Parathyroid adenoma (tissue), 2 donors: ENCODE data around the gene USF2.

ENCODE experiments used
- H2AFZ ChIP-seq: fragments of 300-600 bp; sonication (generic); one replicate; pipeline ENCODE4 v1.7.0; 2017; ENCODE audit warnings: antibody characterized with exemption, mild to moderate bottlenecking
- H3K27ac ChIP-seq: fragments of 300-600 bp; sonication (generic); one replicate; pipeline ENCODE4 v1.7.0; 2017
- H3K27me3 ChIP-seq: fragments of 300-600 bp; sonication (generic); one replicate; pipeline ENCODE4 v1.7.0; 2017; ENCODE audit warnings: low read length; ENCODE audit not compliant: control insufficient read depth, insufficient read depth
- H3K36me3 ChIP-seq: fragments of 300-600 bp; sonication (generic); one replicate; pipeline ENCODE4 v1.7.0; 2017; ENCODE audit warnings: low read length; ENCODE audit not compliant: control insufficient read depth, insufficient read depth
- H3K4me1 ChIP-seq: fragments of 300-600 bp; sonication (generic); one replicate; pipeline ENCODE4 v1.7.0; 2017; ENCODE audit warnings: control low read depth
- H3K4me2 ChIP-seq: fragments of 300-600 bp; sonication (generic); one replicate; pipeline ENCODE4 v1.7.0; 2017; ENCODE audit warnings: low read length
- H3K4me3 ChIP-seq: fragments of 300-600 bp; sonication (generic); one replicate; pipeline ENCODE4 v1.7.0; 2017; ENCODE audit warnings: low read depth, low read length
- H3K79me2 ChIP-seq: fragments of 300-600 bp; sonication (generic); one replicate; pipeline ENCODE4 v1.7.0; 2017; ENCODE audit warnings: control low read depth
- H3K9ac ChIP-seq: fragments of 300-600 bp; sonication (generic); one replicate; pipeline ENCODE4 v1.7.0; 2017; ENCODE audit warnings: mild to moderate bottlenecking
- H3K9me3 ChIP-seq: fragments of 300-600 bp; sonication (generic); one replicate; pipeline ENCODE4 v1.7.0; 2017; ENCODE audit warnings: low read length; ENCODE audit not compliant: control insufficient read depth
- TF ChIP-seq, protein P1 (sequence below): fragments of 300-600 bp; sonication (generic); IDR thresholded peaks from one replicate; pipeline ENCODE4 v1.7.0; 2017; ENCODE audit warnings: antibody characterized with exemption, mild to moderate bottlenecking
- donor health status: primary hyperparathyroidism.

USF2 gene

DNA sequence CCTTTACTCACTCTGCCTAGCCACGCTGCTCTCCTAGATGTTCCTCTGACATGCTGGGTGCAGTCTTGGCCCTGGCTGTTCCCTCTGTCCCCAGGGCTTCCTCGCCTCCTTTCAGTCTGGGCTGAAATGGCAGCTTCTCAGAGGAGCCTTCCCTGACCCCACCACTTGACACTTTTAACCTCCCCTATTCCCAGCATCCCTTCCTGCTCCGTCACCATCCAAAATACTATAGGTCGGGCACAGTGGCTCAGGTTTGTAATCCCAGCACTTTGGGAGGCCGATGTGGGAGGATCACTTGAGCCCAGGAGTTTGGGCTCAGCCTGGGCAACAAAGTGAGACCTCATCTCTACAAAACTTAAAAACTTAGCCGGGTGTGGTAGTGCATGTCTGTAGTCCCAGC, 42.8 kb upstream of the USF2 start:
- no peak overlapping the region for H3K27ac ChIP-seq
- no peaks in the 10 kb centered on the region for H3K36me3 ChIP-seq
- H3K9me3 ChIP-seq = no peaks in the 10 kb centered on the region
- H3K4me3 ChIP-seq = no peak overlapping the region
- no peaks in the 10 kb centered on the region for H3K4me1 ChIP-seq
- no peak overlapping the region for H3K9ac ChIP-seq
- no peaks in the 10 kb centered on the region for H3K27me3 ChIP-seq
- H2AFZ ChIP-seq = no peak overlapping the region
- H3K4me2 ChIP-seq = no peak overlapping the region
- TF ChIP-seq, protein P1, sequence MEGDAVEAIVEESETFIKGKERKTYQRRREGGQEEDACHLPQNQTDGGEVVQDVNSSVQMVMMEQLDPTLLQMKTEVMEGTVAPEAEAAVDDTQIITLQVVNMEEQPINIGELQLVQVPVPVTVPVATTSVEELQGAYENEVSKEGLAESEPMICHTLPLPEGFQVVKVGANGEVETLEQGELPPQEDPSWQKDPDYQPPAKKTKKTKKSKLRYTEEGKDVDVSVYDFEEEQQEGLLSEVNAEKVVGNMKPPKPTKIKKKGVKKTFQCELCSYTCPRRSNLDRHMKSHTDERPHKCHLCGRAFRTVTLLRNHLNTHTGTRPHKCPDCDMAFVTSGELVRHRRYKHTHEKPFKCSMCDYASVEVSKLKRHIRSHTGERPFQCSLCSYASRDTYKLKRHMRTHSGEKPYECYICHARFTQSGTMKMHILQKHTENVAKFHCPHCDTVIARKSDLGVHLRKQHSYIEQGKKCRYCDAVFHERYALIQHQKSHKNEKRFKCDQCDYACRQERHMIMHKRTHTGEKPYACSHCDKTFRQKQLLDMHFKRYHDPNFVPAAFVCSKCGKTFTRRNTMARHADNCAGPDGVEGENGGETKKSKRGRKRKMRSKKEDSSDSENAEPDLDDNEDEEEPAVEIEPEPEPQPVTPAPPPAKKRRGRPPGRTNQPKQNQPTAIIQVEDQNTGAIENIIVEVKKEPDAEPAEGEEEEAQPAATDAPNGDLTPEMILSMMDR = no peak
- no peaks in the 10 kb centered on the region for H3K79me2 ChIP-seq

DNA sequence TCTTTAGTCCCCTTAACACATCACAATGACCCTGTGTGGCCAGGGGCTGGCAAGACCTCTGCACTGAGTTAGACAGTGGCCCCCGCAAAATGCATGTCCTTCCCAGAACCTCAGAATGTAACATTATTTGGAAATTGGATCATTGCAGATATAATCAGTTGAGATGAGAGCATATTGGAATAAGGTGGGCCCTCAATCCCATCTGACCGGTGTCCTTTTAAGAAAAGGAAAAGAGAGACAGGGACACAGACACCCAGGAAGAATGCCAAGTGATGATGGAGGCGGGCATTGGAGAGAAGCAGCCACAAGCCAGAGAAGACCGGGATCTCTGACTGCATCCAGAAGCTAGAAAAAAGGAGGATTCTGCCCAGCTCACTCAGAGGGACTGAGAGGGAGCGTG, 42.0 kb upstream of the USF2 start:
- Histone ChIP-seq H3K36me3 (no peaks in the 10 kb centered on the region), H2AFZ (no peak overlapping the region), H3K27me3 (no peaks in the 10 kb centered on the region), H3K9me3 (no peaks in the 10 kb centered on the region), H3K27ac (no peak overlapping the region), H3K9ac (no peak overlapping the region), H3K79me2 (no peaks in the 10 kb centered on the region), H3K4me2 (no peak overlapping the region), H3K4me1 (no peaks in the 10 kb centered on the region), H3K4me3 (no peak overlapping the region)
- TF ChIP-seq, protein P1 = no peak

DNA sequence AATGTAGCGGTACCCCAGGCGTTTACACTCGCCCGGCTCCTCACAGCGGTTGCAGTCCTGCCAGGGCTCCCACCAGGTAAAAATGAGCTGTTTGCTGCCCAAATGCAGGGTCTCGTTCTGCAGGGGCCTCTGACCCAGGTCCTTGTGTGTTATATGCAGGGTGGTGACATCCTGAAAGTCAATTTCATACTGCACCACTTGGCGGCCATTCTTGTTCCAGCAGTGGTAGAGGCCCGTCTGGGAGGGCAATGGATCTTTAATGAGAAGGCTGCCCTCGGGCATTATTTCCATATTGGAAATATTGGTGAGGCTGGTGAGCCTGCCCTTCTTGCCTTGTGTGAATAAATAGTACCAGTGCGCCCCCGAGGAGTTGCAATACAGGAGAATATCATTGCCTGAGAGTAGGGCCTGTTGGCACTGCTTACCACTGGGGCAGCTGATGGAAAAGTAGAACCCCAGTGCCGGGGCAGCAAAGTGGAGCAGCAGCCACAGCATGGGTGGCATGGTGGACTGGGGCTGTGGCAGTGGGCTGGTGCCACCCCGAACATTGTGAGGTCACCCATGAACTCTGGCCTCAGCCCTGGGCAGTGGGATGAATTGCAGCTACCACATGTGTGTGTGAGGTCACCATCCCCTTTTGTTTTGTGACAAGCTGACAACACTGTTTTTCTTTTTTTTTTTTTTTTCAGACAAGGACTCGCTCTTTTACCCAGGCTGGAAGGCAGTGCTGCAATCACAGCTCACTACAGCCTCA, 40.4 kb upstream of the USF2 start, which contains the start of gene FAM187B:
Gene FAM187B, minus strand, starts transcription at position 563 of the 754 bp plus-strand sequence. Its CDS starts 59 bp downstream, at position 504.
- Histone ChIP-seq H3K9me3 (no peaks in the 10 kb centered on the region), H3K9ac (no peak within 1 kb of the TSS), H3K36me3 (no peaks in the 10 kb centered on the region), H3K4me1 (no peaks in the 10 kb centered on the region), H3K79me2 (no peaks in the 10 kb centered on the region), H3K27ac (no peak within 1 kb of the TSS), H2AFZ (no peak within 1 kb of the TSS), H3K4me2 (no peak within 1 kb of the TSS), H3K27me3 (no peaks in the 10 kb centered on the region), H3K4me3 (no peak within 1 kb of the TSS)
- TF ChIP-seq, protein P1 = no peak

DNA sequence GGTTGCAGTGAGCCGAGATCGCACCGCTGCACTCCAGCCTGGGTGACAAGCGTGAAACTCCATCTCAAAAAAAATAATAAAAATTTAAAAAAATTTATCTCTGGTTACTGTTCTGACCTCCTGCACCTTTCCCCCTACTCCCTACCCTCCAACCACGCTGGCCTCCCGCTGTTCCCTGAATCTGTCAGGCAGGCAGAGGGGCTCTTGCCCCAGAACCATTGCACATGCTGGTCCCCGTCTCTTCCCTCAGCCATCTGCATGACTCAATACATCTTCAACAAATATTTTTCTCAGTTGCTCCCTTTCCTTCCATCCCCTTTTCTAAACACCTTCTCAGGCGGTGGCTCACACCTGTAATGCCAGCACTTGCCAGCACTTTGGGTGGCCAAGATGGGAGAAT, 39.2 kb upstream of the USF2 start:
- Histone ChIP-seq H3K4me2 (no peak overlapping the region), H3K36me3 (no peaks in the 10 kb centered on the region), H2AFZ (no peak overlapping the region), H3K4me1 (no peaks in the 10 kb centered on the region), H3K9ac (no peak overlapping the region), H3K4me3 (no peak overlapping the region), H3K9me3 (no peaks in the 10 kb centered on the region), H3K27me3 (no peaks in the 10 kb centered on the region), H3K79me2 (no peaks in the 10 kb centered on the region), H3K27ac (no peak overlapping the region)
- TF ChIP-seq, protein P1 = no peak
